Neural progenitor cell (in vitro differentiated cells): ENCODE results near the gene CTSW. TPM values are rescaled to one million over a fixed set of nuclear protein-coding genes. Genes with fewer than 3 reads are reported as not detected.
"Not testable (repeated sequence)": the region's sequence is repeated elsewhere in the genome, so short reads cannot be mapped to it uniquely, and the experiment has no call there.

Experiments used
- DNase-seq: peaks from one replicate; pipeline ENCODE4 v3.0.0-alpha.2; 2016; ENCODE audit warnings: low spot score
- H2AFZ ChIP-seq: fragments of 200-600 bp; sonication (generic); replicated peaks from 2 replicates; pipeline ENCODE4 v1.6.1; 2016; ENCODE audit warnings: antibody characterized with exemption
- H3F3A ChIP-seq: fragments of 200-600 bp; sonication (generic); 2 replicates; pipeline ENCODE4 v1.6.1; 2016; ENCODE audit warnings: antibody characterized with exemption, low read depth
- H3K27ac ChIP-seq: fragments of 200-600 bp; sonication (generic); 2 replicates; pipeline ENCODE4 v1.5.1; 2016; ENCODE audit warnings: mild to moderate bottlenecking
- H3K27me3 ChIP-seq: fragments of 200-600 bp; sonication (generic); 2 replicates; pipeline ENCODE4 v1.6.1; 2016; ENCODE audit warnings: mild to moderate bottlenecking, moderate library complexity
- H3K36me3 ChIP-seq: fragments of 200-600 bp; sonication (generic); 2 replicates; pipeline ENCODE4 v1.5.1; 2016
- H3K4me1 ChIP-seq: fragments of 200-600 bp; sonication (generic); 2 replicates; pipeline ENCODE4 v1.6.1; 2016; ENCODE audit warnings: mixed run types
- H3K4me2 ChIP-seq: fragments of 200-600 bp; sonication (generic); 2 replicates; pipeline ENCODE4 v1.6.1; 2016
- H3K4me3 ChIP-seq: fragments of 200-600 bp; sonication (generic); 2 replicates; pipeline ENCODE4 v1.5.1; 2016
- H3K79me2 ChIP-seq: fragments of 200-600 bp; sonication (generic); 2 replicates; pipeline ENCODE4 v1.6.1; 2016; ENCODE audit warnings: low read depth
- H3K9ac ChIP-seq: fragments of 200-600 bp; sonication (generic); 2 replicates; pipeline ENCODE4 v1.6.1; 2016
- H3K9me3 ChIP-seq: fragments of 200-600 bp; sonication (generic); 2 replicates; pipeline ENCODE4 v1.5.1; 2016; ENCODE audit warnings: low read depth
- H4K20me1 ChIP-seq: fragments of 200-600 bp; sonication (generic); 2 replicates; pipeline ENCODE4 v1.6.1; 2016; ENCODE audit warnings: low read depth
- H3K27ac Mint-ChIP-seq: 3 replicates; pipeline ENCODE4 v1.8.0; 2021; ENCODE audit warnings: mixed read lengths
- H3K27me3 Mint-ChIP-seq: 2 replicates; pipeline ENCODE4 v1.8.0; 2022; ENCODE audit warnings: low read depth, mild to moderate bottlenecking, inconsistent platforms, moderate library complexity, mixed read lengths; ENCODE audit not compliant: insufficient read depth
- H3K36me3 Mint-ChIP-seq: 3 replicates; pipeline ENCODE4 v1.8.0; 2021; ENCODE audit warnings: mixed read lengths
- H3K4me1 Mint-ChIP-seq: 3 replicates; pipeline ENCODE4 v1.8.0; 2021; ENCODE audit warnings: mixed read lengths
- H3K4me3 Mint-ChIP-seq: 3 replicates; pipeline ENCODE4 v1.8.0; 2021; ENCODE audit warnings: mild to moderate bottlenecking, moderate library complexity, mixed read lengths
- H3K9me3 Mint-ChIP-seq: 3 replicates; pipeline ENCODE4 v1.8.0; 2020; ENCODE audit warnings: mixed read lengths
- CTCF ChIP-seq: fragments of 200-600 bp; sonication (generic); IDR thresholded peaks from 2 replicates; pipeline ENCODE4 v1.5.1; 2017; ENCODE audit warnings: antibody characterized with exemption, mild to moderate bottlenecking
- EZH2 ChIP-seq: fragments of 200-600 bp; sonication (generic); IDR thresholded peaks from 2 replicates; pipeline ENCODE4 v1.6.1; 2017; ENCODE audit warnings: antibody characterized with exemption, mild to moderate bottlenecking, moderate library complexity
- EZH2phosphoT487 ChIP-seq: fragments of 200-600 bp; sonication (generic); IDR thresholded peaks from 2 replicates; pipeline ENCODE4 v1.6.1; 2017; ENCODE audit warnings: antibody characterized with exemption
- total RNA-seq: library from RNA; depleted of rRNA; stranded (reverse); fragments of >200 nt; gene quantifications from 2 replicates; pipeline ENCODE4 v1.2.3, GENCODE V29; 2015; ENCODE audit warnings: low replicate concordance

The CTSW gene
- total RNA-seq, 1 donor from 2014 or later = not detected

GRCh38 chr11:65890324-65891218 lies 10.9 kb downstream of the CTSW start, which contains the start of gene CCDC85B:
TSS of gene CCDC85B (plus strand) at chr11:65890673. CDS start at chr11:65890784, 111 bp downstream.
- peaks cover 51% of the 10 kb centered on the region for H3K4me1 Mint-ChIP-seq

GRCh38 chr11:65891219-65892136 lies 11.8 kb downstream of the CTSW start:
- H3K4me3 Mint-ChIP-seq = peak overlapping the region; percentile 86
- H3K4me1 Mint-ChIP-seq = peaks cover 50% of the 10 kb centered on the region
- H3K9ac ChIP-seq = no peak overlapping the region
- H3K36me3 Mint-ChIP-seq = peaks cover 5% of the 10 kb centered on the region
- H3K79me2 ChIP-seq = peaks cover 27% of the 10 kb centered on the region
- no peak overlapping the region for H3K27ac Mint-ChIP-seq
- peak overlapping the region; percentile 91 for H3K4me2 ChIP-seq
- peak overlapping the region; percentile 15 for H2AFZ ChIP-seq
- H3K36me3 ChIP-seq = no peaks in the 10 kb centered on the region
- H3K9me3 ChIP-seq = no peaks in the 10 kb centered on the region
- DNase-seq = peak; percentile 79
- peak overlapping the region; percentile 66 for H3K4me3 ChIP-seq
- peaks cover 24% of the 10 kb centered on the region for H3K4me1 ChIP-seq
- H3K27me3 Mint-ChIP-seq = peaks cover 10% of the 10 kb centered on the region
- H4K20me1 ChIP-seq = peaks cover 14% of the 10 kb centered on the region
- peaks cover 24% of the 10 kb centered on the region for H3K27me3 ChIP-seq
- TF ChIP-seq CTCF (peak; percentile 52), EZH2phosphoT487 (no peak)
- H3K27ac ChIP-seq = no peak overlapping the region
- no peaks in the 10 kb centered on the region for H3K9me3 Mint-ChIP-seq
- peaks cover 45% of the 10 kb centered on the region for H3F3A ChIP-seq

More at GRCh38 chr11:65890324-65891218, 10.9 kb downstream of the CTSW start, which contains the start of gene CCDC85B:
- TF ChIP-seq EZH2phosphoT487 (peak; percentile 31), EZH2 (peak; percentile 54), CTCF (peak; percentile 40)
- Histone ChIP-seq H3K4me2 (peak within 1 kb of the TSS; percentile 91), H3K79me2 (peaks cover 31% of the 10 kb centered on the region), H3K27me3 (peaks cover 18% of the 10 kb centered on the region), H3K36me3 (no peaks in the 10 kb centered on the region), H3F3A (peaks cover 48% of the 10 kb centered on the region), H4K20me1 (peaks cover 14% of the 10 kb centered on the region), H2AFZ (peak within 1 kb of the TSS; percentile 20), H3K27ac (no peak within 1 kb of the TSS), H3K9ac (no peak within 1 kb of the TSS), H3K4me1 (peaks cover 24% of the 10 kb centered on the region), H3K9me3 (no peaks in the 10 kb centered on the region), H3K4me3 (peak within 1 kb of the TSS; percentile 66)
- no peaks in the 10 kb centered on the region for H3K9me3 Mint-ChIP-seq
- peak within 1 kb of the TSS; percentile 91 for H3K27ac Mint-ChIP-seq
- H3K4me3 Mint-ChIP-seq = peak within 1 kb of the TSS; percentile 98
- H3K36me3 Mint-ChIP-seq = peaks cover 8% of the 10 kb centered on the region
- peaks cover 8% of the 10 kb centered on the region for H3K27me3 Mint-ChIP-seq
- peak; percentile 96 for DNase-seq

- H3K9me3 Mint-ChIP-seq, H3K36me3 ChIP-seq, H3K27ac Mint-ChIP-seq, H3K36me3 Mint-ChIP-seq, DNase-seq, H3K27ac ChIP-seq, H3K9me3 ChIP-seq, H3K9ac ChIP-seq, H2AFZ ChIP-seq: not testable (repeated sequence)
- Histone ChIP-seq H3K4me3 (peak overlapping the region; percentile 66), H3K79me2 (peaks cover 21% of the 10 kb centered on the region), H4K20me1 (peaks cover 14% of the 10 kb centered on the region), H3K4me2 (peak overlapping the region; percentile 91), H3K4me1 (peaks cover 23% of the 10 kb centered on the region), H3F3A (peaks cover 44% of the 10 kb centered on the region), H3K27me3 (peaks cover 29% of the 10 kb centered on the region)
- Mint-ChIP-seq H3K4me1 (peaks cover 44% of the 10 kb centered on the region), H3K27me3 (peaks cover 12% of the 10 kb centered on the region), H3K4me3 (peak overlapping the region; percentile 86)
Observed at GRCh38 chr11:65892137-65892540, 12.5 kb downstream of the CTSW start.
